Ovary (tissue), 3 donors: Measurements from ENCODE around the gene FNDC10.

Experiments
- POLR2A ChIP-seq: fragments of 450-650 bp; IDR thresholded peaks from one replicate; pipeline ENCODE4 v1.6.1; 2017; ENCODE audit warnings: antibody characterized with exemption, mild to moderate bottlenecking, moderate library complexity
- TF ChIP-seq, protein P1 (sequence below), 3 donors: fragments of 450-650 bp in 2 of 3; fragments of 200-600 bp in 1 of 3; IDR thresholded peaks; one replicate each; pipeline versions ENCODE4 v1.5.1 to v1.8.0; 2016 to 2022; ENCODE audit warnings: antibody characterized with exemption in 3 of 3, mild to moderate bottlenecking in 1 of 3
- donor health status: DM: no; HTN: no; CAD: no.

DNA sequence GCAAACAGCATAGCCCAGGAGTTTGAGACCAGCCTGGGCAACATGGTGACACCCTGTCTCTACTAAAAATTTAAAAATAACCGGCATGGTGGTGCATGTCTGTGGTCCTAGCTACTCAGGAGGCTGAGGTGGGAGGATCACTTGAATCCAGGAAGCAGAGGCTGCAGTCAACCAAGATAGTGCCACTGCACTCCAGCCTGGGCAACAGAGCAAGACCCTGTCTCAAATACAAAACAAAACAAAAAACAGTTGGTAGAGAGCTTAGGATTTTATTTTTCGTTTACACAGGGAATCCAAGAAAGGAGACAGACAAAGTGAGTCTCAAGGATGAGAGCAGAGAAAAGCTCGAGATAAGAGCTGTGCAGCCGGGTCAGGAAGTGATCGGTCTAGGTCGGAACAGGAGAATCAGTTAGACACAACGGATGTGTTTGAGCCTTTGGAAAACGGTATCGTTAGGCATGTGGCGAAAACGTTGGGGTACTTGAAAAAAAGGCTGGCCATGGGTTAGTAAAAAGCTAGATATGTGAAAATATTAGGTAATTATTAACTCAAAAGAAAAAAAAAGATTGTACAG lies 13.7 kb upstream of the FNDC10 start:
- TF ChIP-seq, protein P1, sequence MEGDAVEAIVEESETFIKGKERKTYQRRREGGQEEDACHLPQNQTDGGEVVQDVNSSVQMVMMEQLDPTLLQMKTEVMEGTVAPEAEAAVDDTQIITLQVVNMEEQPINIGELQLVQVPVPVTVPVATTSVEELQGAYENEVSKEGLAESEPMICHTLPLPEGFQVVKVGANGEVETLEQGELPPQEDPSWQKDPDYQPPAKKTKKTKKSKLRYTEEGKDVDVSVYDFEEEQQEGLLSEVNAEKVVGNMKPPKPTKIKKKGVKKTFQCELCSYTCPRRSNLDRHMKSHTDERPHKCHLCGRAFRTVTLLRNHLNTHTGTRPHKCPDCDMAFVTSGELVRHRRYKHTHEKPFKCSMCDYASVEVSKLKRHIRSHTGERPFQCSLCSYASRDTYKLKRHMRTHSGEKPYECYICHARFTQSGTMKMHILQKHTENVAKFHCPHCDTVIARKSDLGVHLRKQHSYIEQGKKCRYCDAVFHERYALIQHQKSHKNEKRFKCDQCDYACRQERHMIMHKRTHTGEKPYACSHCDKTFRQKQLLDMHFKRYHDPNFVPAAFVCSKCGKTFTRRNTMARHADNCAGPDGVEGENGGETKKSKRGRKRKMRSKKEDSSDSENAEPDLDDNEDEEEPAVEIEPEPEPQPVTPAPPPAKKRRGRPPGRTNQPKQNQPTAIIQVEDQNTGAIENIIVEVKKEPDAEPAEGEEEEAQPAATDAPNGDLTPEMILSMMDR (IDR thresholded peaks at IDR 0.05): no peak
- TF ChIP-seq POLR2A: no peak
